ENCODE data around the gene CES1. TPM values are rescaled to one million over a fixed set of nuclear protein-coding genes. Genes with fewer than 3 reads are reported as not detected.
"Not testable (repeated sequence)": the region's sequence is repeated elsewhere in the genome, so short reads cannot be mapped to it uniquely, and the experiment has no call there.

CES1 gene
- total RNA-seq, 1 donor: 2.9 TPM

- no peak overlapping the region for H3K27ac ChIP-seq (ENCODE audit: low read depth, low read length)
- H4K20me1 ChIP-seq (ENCODE audit: insufficient read depth, low read length): no peaks in the 10 kb centered on the region
- no peak for TF ChIP-seq CTCF (IDR thresholded peaks at IDR 0.05; ENCODE audit: extremely low read depth, low read depth, low read length)
- H3K4me2 ChIP-seq (ENCODE audit: insufficient read depth, low read length): no peak overlapping the region
- H3K9me3 ChIP-seq (ENCODE audit: low read depth, low read length): no peaks in the 10 kb centered on the region
- no peak overlapping the region for H2AFZ ChIP-seq (ENCODE audit: low read length)
- H3K79me2 ChIP-seq (ENCODE audit: insufficient read depth, low read length): no peaks in the 10 kb centered on the region
- H3K4me3 ChIP-seq (ENCODE audit: insufficient read depth, low read length): no peak overlapping the region
- DNase-seq (ENCODE audit: insufficient read length, low spot score, missing footprints): no peak
- H3K36me3 ChIP-seq (ENCODE audit: insufficient read depth, low read length): no peaks in the 10 kb centered on the region
- H3K4me1 ChIP-seq (ENCODE audit: insufficient read depth, low read length): no peaks in the 10 kb centered on the region
- H3K27me3 ChIP-seq (ENCODE audit: insufficient read depth, low read length): no peaks in the 10 kb centered on the region
These were observed 57.0 kb downstream of the CES1 start for GRCh38 chr16:55775857-55776256.

GRCh38 chr16:55773859-55774549 is 58.9 kb downstream of the CES1 start:
- no peaks in the 10 kb centered on the region for H4K20me1 ChIP-seq (ENCODE audit: insufficient read depth, low read length)
- no peaks in the 10 kb centered on the region for H3K4me1 ChIP-seq (ENCODE audit: insufficient read depth, low read length)
- no peaks in the 10 kb centered on the region for H3K27me3 ChIP-seq (ENCODE audit: insufficient read depth, low read length)
- no peaks in the 10 kb centered on the region for H3K79me2 ChIP-seq (ENCODE audit: insufficient read depth, low read length)
- no peaks in the 10 kb centered on the region for H3K9me3 ChIP-seq (ENCODE audit: low read depth, low read length)
- no peaks in the 10 kb centered on the region for H3K36me3 ChIP-seq (ENCODE audit: insufficient read depth, low read length)
- no peak overlapping the region for H2AFZ ChIP-seq (ENCODE audit: low read length)
- no peak overlapping the region for H3K27ac ChIP-seq (ENCODE audit: low read depth, low read length)
- H3K4me2 ChIP-seq (ENCODE audit: insufficient read depth, low read length): no peak overlapping the region
- TF ChIP-seq CTCF (IDR thresholded peaks at IDR 0.05; ENCODE audit: extremely low read depth, low read depth, low read length): no peak
- DNase-seq (ENCODE audit: insufficient read length, low spot score, missing footprints): peak; percentile 77
- H3K4me3 ChIP-seq (ENCODE audit: insufficient read depth, low read length): no peak overlapping the region

GRCh38 chr16:55765161-55765560 is 67.7 kb downstream of the CES1 start:
- no peak for DNase-seq (ENCODE audit: insufficient read length, low spot score, missing footprints)
- TF ChIP-seq CTCF (IDR thresholded peaks at IDR 0.05; ENCODE audit: extremely low read depth, low read depth, low read length): no peak
- Histone ChIP-seq H3K79me2 (ENCODE audit: insufficient read depth, low read length) (no peaks in the 10 kb centered on the region), H3K9me3 (ENCODE audit: low read depth, low read length) (no peaks in the 10 kb centered on the region), H3K36me3 (ENCODE audit: insufficient read depth, low read length) (no peaks in the 10 kb centered on the region), H3K4me3 (ENCODE audit: insufficient read depth, low read length) (no peak overlapping the region), H3K27ac (ENCODE audit: low read depth, low read length) (no peak overlapping the region), H2AFZ (ENCODE audit: low read length) (no peak overlapping the region), H4K20me1 (ENCODE audit: insufficient read depth, low read length) (no peaks in the 10 kb centered on the region), H3K4me2 (ENCODE audit: insufficient read depth, low read length) (no peak overlapping the region), H3K4me1 (ENCODE audit: insufficient read depth, low read length) (no peaks in the 10 kb centered on the region), H3K27me3 (ENCODE audit: insufficient read depth, low read length) (no peaks in the 10 kb centered on the region)

GRCh38 chr16:55760310-55761001 is 72.4 kb downstream of the CES1 start:
- H3K36me3 ChIP-seq (ENCODE audit: insufficient read depth, low read length): no peaks in the 10 kb centered on the region
- H3K27me3 ChIP-seq (ENCODE audit: insufficient read depth, low read length): no peaks in the 10 kb centered on the region
- no peak overlapping the region for H2AFZ ChIP-seq (ENCODE audit: low read length)
- TF ChIP-seq CTCF (IDR thresholded peaks at IDR 0.05; ENCODE audit: extremely low read depth, low read depth, low read length): no peak
- no peak for DNase-seq (ENCODE audit: insufficient read length, low spot score, missing footprints)
- H3K27ac ChIP-seq (ENCODE audit: low read depth, low read length): no peak overlapping the region
- no peaks in the 10 kb centered on the region for H3K4me1 ChIP-seq (ENCODE audit: insufficient read depth, low read length)
- H3K4me2 ChIP-seq (ENCODE audit: insufficient read depth, low read length): no peak overlapping the region
- no peaks in the 10 kb centered on the region for H3K9me3 ChIP-seq (ENCODE audit: low read depth, low read length)
- no peaks in the 10 kb centered on the region for H4K20me1 ChIP-seq (ENCODE audit: insufficient read depth, low read length)
- no peaks in the 10 kb centered on the region for H3K79me2 ChIP-seq (ENCODE audit: insufficient read depth, low read length)
- no peak overlapping the region for H3K4me3 ChIP-seq (ENCODE audit: insufficient read depth, low read length)

- H3K27me3 ChIP-seq (ENCODE audit: insufficient read depth, low read length); H3K4me3 ChIP-seq (ENCODE audit: insufficient read depth, low read length); DNase-seq (ENCODE audit: insufficient read length, low spot score, missing footprints); H3K79me2 ChIP-seq (ENCODE audit: insufficient read depth, low read length); H3K4me1 ChIP-seq (ENCODE audit: insufficient read depth, low read length); H3K36me3 ChIP-seq (ENCODE audit: insufficient read depth, low read length); H3K9me3 ChIP-seq (ENCODE audit: low read depth, low read length); H2AFZ ChIP-seq (ENCODE audit: low read length); H3K27ac ChIP-seq (ENCODE audit: low read depth, low read length); H4K20me1 ChIP-seq (ENCODE audit: insufficient read depth, low read length); H3K4me2 ChIP-seq (ENCODE audit: insufficient read depth, low read length): not testable (repeated sequence)
These were observed 73.0 kb downstream of the CES1 start for GRCh38 chr16:55759965-55760309.

Data from osteoblast (primary cell).